Suprapubic skin (tissue), 4 donors: Measurements from ENCODE around the gene RLBP1. TPM values are rescaled to one million over a fixed set of nuclear protein-coding genes. Genes with fewer than 3 reads are reported as not detected.

Experiments used
- DNase-seq, 2 donors: peaks; one replicate each; pipeline ENCODE4 v3.0.0-alpha.2; 2019; ENCODE audit warnings: low spot score in 2 of 2
- H3K27ac ChIP-seq: fragments of 200-600 bp; sonication (generic); one replicate; pipeline ENCODE4 v1.5.1; 2019
- H3K27me3 ChIP-seq: fragments of 200-600 bp; sonication (generic); one replicate; pipeline ENCODE4 v1.5.1; 2019
- H3K36me3 ChIP-seq: fragments of 200-600 bp; sonication (generic); one replicate; pipeline ENCODE4 v1.5.1; 2019
- H3K4me1 ChIP-seq: fragments of 200-600 bp; sonication (generic); one replicate; pipeline ENCODE4 v1.5.1; 2019
- H3K4me3 ChIP-seq: fragments of 200-600 bp; sonication (generic); one replicate; pipeline ENCODE4 v1.5.1; 2019; ENCODE audit warnings: mild to moderate bottlenecking
- H3K9me3 ChIP-seq: fragments of 200-600 bp; sonication (generic); one replicate; pipeline ENCODE4 v1.5.1; 2019
- EP300 ChIP-seq: sonication (generic); formaldehyde crosslinking; IDR thresholded peaks from one replicate; pipeline ENCODE4 v1.6.1; 2017; ENCODE audit warnings: antibody characterized with exemption
- POLR2A ChIP-seq, 2 donors: fragments of 450-650 bp; IDR thresholded peaks; one replicate each; pipeline ENCODE4 v1.6.1; 2017; ENCODE audit warnings: antibody characterized with exemption in 2 of 2, mild to moderate bottlenecking in 2 of 2, moderate library complexity in 2 of 2
- POLR2AphosphoS5 ChIP-seq, 3 donors: sonication (generic); formaldehyde crosslinking; IDR thresholded peaks; one replicate each; pipeline ENCODE4 v1.6.1; 2017; ENCODE audit warnings: antibody characterized with exemption in 3 of 3
- WGBS: methylation state at CpG from one replicate; pipeline ENCODE4 v1.1.5; 2018; 5-methylcytosine and 5-hydroxymethylcytosine counted together
- total RNA-seq, 4 donors: library from RNA; depleted of rRNA; stranded (reverse); fragments of >200 nt; gene quantifications; one replicate each; pipeline ENCODE4 v1.1.0, GENCODE V29; 2016
- TF ChIP-seq, protein P1 (sequence below), 2 donors: fragments of 200-600 bp in 1 of 2; fragments of 450-650 bp in 1 of 2; sonication (generic) in 1 of 2; IDR thresholded peaks; one replicate each; pipeline ENCODE4 v1.5.1; 2016 to 2019; ENCODE audit warnings: antibody characterized with exemption in 2 of 2, mild to moderate bottlenecking in 1 of 2, moderate library complexity in 1 of 2

RLBP1 gene
- total RNA-seq, 4 donors from 2014 or later = not detected

DNA sequence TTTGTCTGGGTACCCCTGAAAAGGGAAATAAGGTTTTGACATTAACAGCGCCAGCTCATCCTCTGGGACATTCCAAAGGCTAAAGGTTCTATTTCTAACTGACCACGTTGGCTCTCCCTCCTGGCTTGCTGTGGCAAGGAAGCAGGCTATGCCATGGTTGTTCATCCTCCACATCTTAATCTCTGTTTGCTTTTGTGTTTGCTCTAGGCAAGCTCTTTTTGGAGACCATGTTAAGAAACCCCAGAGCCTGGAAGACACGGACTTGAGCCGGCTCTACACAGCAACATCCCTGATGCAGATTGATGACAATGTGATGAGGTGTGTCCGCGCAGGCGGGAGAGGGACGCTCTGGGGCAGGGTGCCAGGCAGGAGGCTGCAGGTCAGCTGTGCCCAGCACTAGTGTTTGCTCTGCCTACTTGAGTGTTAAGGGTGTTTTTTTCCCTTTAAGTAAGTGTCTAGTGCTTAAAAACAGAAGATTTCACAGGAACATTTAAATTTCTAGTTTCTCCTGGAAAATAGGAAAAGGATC, 33.3 kb downstream of the RLBP1 start:
- Histone ChIP-seq H3K4me3 (no peak overlapping the region), H3K9me3 (no peaks in the 10 kb centered on the region), H3K4me1 (no peaks in the 10 kb centered on the region), H3K27ac (no peak overlapping the region), H3K36me3 (peaks cover 77% of the 10 kb centered on the region), H3K27me3 (no peaks in the 10 kb centered on the region)
- no peak for DNase-seq
- TF ChIP-seq POLR2A (IDR thresholded peaks at IDR 0.05) (no peak), POLR2AphosphoS5 (IDR thresholded peaks at IDR 0.05) (no peak), EP300 (no peak)
- TF ChIP-seq, protein P1, sequence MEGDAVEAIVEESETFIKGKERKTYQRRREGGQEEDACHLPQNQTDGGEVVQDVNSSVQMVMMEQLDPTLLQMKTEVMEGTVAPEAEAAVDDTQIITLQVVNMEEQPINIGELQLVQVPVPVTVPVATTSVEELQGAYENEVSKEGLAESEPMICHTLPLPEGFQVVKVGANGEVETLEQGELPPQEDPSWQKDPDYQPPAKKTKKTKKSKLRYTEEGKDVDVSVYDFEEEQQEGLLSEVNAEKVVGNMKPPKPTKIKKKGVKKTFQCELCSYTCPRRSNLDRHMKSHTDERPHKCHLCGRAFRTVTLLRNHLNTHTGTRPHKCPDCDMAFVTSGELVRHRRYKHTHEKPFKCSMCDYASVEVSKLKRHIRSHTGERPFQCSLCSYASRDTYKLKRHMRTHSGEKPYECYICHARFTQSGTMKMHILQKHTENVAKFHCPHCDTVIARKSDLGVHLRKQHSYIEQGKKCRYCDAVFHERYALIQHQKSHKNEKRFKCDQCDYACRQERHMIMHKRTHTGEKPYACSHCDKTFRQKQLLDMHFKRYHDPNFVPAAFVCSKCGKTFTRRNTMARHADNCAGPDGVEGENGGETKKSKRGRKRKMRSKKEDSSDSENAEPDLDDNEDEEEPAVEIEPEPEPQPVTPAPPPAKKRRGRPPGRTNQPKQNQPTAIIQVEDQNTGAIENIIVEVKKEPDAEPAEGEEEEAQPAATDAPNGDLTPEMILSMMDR (IDR thresholded peaks at IDR 0.05) = no peak
- 89% methylated on average over 6 of the region's 8 CpGs for WGBS

DNA sequence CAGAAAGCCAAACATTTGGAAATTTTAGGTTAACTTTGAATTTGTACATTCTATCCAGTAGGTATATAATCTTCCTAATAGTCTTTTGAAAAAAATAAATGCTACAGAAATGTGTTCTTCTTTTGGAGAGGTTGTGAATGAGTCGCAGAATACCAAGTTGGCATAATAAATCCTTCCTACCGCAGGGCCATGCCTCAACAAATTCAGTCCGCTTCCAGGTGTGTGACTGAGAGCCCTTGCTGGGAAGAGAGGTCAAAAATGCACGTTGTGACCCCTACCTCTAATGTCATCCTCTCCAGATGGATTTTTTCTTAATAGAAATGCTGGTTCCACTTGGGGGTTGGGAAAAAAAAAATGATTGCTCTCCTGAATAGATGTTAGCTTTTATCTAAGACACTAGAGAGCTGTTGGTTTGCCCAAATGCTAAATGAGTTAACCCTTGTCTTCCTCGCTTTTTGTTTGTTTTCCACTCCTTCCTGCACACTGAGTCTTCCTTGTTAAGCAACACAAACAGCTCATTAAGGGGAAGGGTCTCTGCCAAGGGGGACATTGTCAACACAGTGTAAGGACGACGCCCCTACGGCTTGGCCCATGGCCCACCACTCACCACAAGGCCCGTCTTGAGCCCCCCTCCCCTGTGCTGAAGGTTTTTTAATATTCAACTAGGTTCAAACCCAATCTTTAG, 33.9 kb downstream of the RLBP1 start:
- no peak for DNase-seq
- Histone ChIP-seq H3K27ac (no peak overlapping the region), H3K9me3 (no peaks in the 10 kb centered on the region), H3K4me3 (no peak overlapping the region), H3K4me1 (no peaks in the 10 kb centered on the region), H3K36me3 (peaks cover 71% of the 10 kb centered on the region), H3K27me3 (no peaks in the 10 kb centered on the region)
- TF ChIP-seq EP300 = no peak
- 83% methylated on average over 9 of the region's 9 CpGs for WGBS

DNA sequence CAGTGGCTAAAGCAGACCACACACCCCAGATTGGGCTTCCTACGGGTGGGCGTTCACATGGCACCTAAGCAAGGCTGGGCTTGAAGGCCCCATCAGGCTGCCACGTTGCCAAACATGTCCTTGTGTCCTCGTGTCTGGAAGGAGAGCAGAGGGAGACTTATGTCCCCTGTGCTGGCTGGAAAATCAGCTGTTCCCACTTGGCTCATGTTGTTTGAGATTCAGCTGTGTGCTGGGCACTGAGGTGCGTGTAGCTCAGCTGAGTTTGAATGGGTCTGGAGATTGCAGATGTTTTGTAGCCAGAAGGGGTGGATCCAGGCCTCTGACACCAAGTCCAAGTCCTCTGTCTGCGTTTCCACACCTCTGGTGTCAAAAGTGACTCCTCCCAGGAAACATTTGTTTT, 34.6 kb downstream of the RLBP1 start:
- Histone ChIP-seq H3K9me3 (no peaks in the 10 kb centered on the region), H3K27ac (no peak overlapping the region), H3K4me1 (no peaks in the 10 kb centered on the region), H3K4me3 (no peak overlapping the region), H3K27me3 (no peaks in the 10 kb centered on the region), H3K36me3 (peaks cover 64% of the 10 kb centered on the region)
- 66% methylated on average over 6 of the region's 6 CpGs for WGBS
- no peak for DNase-seq
- TF ChIP-seq POLR2AphosphoS5 (IDR thresholded peaks at IDR 0.05) (no peak), EP300 (no peak), POLR2A (IDR thresholded peaks at IDR 0.05) (no peak)
- TF ChIP-seq, protein P1 (IDR thresholded peaks at IDR 0.05) = no peak

DNA sequence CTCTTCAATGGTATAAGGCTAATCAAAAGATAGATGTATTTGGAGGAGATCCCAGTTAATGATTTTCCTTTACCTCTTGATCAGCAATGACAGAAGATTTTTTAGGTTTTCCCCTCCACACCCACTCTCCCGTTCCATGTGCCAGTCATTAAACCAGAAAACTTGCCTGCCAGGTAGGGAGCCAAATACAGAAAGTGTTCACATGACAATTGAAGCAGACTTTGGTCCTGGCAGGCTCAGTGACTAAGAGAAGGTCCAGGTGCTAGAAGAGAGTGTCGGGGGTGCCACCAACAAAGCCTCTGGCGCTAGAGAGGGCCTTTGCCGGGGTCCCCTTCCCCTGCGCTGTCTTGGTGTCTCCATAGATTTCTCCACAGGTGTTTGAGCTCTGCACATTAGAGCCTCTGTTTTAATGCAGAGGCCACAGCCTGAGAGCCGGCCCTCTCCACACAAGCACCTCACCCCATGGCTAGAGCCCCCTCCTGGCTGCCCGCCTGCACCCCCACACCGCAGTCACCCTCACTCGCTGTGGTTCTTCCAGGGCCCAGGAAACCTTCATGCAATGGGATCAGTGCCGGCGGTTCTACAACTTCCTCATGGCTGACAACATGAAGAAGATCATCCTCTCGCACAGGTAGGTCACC, 36.4 kb downstream of the RLBP1 start:
- Histone ChIP-seq H3K4me3 (no peak overlapping the region), H3K36me3 (peaks cover 47% of the 10 kb centered on the region), H3K27me3 (no peaks in the 10 kb centered on the region), H3K9me3 (no peaks in the 10 kb centered on the region), H3K27ac (no peak overlapping the region), H3K4me1 (no peaks in the 10 kb centered on the region)
- no peak for TF ChIP-seq POLR2A (IDR thresholded peaks at IDR 0.05)
- no peak for TF ChIP-seq POLR2AphosphoS5 (IDR thresholded peaks at IDR 0.05)
- TF ChIP-seq, protein P1 (IDR thresholded peaks at IDR 0.05) = no peak
- no peak for TF ChIP-seq EP300
- DNase-seq = no peak
- WGBS = 92% methylated on average over 9 of the region's 12 CpGs

DNA sequence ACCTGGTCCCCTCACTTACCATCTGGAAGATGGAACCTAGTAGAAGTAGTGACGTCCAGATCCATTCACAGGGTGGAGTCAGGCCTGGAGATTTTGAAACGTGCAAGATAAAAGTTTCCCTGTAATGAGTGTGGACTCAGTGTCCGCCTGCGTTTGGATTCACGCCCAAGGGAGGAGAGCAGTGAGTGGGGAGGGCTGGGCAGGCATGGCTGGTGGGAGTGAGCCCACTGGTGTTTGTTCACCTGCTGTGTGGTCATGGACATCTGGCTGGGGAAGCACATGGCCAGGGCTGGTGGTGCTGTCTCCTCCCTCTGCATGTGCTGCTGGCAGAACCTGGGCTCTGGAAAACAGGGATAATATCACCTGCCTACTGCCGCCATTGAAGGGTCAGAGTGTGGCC, 37.0 kb downstream of the RLBP1 start:
- Histone ChIP-seq H3K4me1 (no peaks in the 10 kb centered on the region), H3K9me3 (no peaks in the 10 kb centered on the region), H3K36me3 (peaks cover 41% of the 10 kb centered on the region), H3K27ac (no peak overlapping the region), H3K4me3 (no peak overlapping the region), H3K27me3 (no peaks in the 10 kb centered on the region)
- TF ChIP-seq EP300 (no peak), POLR2AphosphoS5 (IDR thresholded peaks at IDR 0.05) (no peak), POLR2A (IDR thresholded peaks at IDR 0.05) (no peak)
- TF ChIP-seq, protein P1 (IDR thresholded peaks at IDR 0.05) = no peak
- DNase-seq = no peak
- WGBS = 67% methylated on average over 6 of the region's 6 CpGs
